ENCODE data around the gene CBFB.
"Not testable (repeated sequence)": the region's sequence is repeated elsewhere in the genome, so short reads cannot be mapped to it uniquely, and the experiment has no call there.

Gene CBFB

DNA sequence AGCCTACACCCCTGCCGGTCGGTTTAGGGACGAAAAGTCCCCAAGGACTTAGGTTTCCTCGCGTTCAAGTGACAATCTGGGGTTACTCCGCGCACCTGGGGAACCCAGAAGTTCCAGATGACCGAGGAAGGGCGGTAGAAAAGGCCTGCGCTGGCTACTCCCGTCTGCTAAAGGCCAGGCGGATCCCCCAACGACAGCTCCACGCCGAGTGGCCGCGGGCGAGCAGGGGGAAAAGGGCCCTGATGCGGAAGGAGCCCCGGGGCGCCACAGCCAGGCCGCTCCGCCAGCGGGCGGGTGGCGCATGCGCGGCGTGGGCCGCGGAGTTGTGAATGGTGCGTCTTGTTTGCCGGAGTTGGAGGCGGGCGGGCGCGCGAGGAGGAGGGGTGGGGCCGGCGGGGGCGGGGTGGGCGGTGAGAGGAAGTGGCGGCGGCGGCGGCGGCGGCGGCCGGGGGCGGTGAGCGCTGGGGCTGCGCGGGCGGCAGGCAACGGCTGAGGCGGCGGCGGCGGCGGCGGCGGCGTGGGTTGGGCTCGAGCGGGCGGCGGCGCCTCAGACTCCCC is at the start of gene CBFB:
Gene CBFB, plus strand, starts transcription at position 454 of the 558 bp plus-strand sequence. CDS start 259 bp downstream, outside the sequence.
- DNase-seq, result no peak

DNA sequence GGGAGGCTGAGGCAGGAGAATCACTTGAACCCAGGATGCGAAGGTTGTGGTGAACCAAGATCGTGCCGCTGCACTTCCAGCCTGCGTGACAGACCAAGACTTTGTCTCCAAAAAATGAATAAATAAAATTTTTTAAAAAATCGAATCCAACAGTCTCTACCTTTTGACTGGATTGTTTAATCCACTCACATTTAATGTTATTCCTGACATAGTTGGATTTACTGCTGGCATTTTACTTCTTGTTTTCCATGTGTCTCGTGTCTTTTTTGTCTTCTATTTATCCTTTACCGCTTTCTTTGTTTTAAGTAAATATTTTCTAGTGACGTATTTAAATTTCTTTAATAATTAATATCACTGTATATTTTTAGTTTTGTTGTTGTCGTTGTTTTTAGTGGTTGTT is 45.9 kb upstream of the CBFB start:
- no peak for DNase-seq

- no peak for DNase-seq
Observed at GRCh38 chr16:66984892-66985311, 44.0 kb upstream of the CBFB start.

- DNase-seq, result no peak
Observed at GRCh38 chr16:66986559-66986958, 42.4 kb upstream of the CBFB start.

- DNase-seq, result no peak
Observed at GRCh38 chr16:66988197-66988788, 40.7 kb upstream of the CBFB start, which contains the start of gene CES4A. Gene CES4A, plus strand, starts transcription at chr16:66988589. Its CDS starts 184 bp downstream, at chr16:66988773.

GRCh38 chr16:66991545-66992077 is 37.3 kb upstream of the CBFB start:
- no peak for DNase-seq

DNA sequence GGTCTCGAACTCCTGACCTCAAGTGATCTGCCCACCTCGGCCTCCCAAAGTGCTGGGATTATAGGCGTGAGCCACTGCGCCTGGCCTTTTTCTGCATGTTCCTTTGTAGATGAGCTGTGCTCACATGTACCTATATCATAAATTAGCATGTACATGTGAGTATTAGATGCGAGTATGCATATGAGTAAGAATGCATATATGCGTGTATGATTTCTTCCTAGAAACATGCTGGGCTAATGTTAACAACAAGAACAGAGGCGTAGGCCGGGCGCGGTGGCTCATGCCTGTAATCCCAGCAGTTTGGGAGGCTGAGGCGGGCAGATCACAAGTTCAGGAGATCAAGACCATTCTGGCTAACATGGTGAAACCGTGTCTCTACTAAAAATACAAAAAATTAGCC is 35.4 kb upstream of the CBFB start:
- DNase-seq, result not testable (repeated sequence)

GRCh38 chr16:66996324-66996982 is 32.5 kb upstream of the CBFB start:
- no peak for DNase-seq

DNA sequence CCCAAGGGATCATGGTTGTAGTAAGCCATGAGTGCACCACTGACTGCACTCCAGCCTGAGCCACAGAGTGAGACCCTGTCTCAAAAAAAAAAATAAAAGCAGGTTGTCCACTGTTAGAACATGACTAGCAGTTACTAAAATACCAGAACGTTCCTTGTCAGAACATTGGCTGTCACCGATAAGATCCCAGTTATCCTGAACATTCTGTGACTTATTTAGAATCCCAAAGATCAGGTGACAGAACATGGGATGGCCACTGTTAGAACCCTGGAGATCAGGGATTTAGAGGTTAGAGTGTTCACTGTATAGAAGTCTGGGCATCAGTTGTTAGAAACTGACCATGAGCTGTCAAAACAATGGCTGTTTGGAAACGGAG is 32.0 kb upstream of the CBFB start:
- no peak for DNase-seq

DNA sequence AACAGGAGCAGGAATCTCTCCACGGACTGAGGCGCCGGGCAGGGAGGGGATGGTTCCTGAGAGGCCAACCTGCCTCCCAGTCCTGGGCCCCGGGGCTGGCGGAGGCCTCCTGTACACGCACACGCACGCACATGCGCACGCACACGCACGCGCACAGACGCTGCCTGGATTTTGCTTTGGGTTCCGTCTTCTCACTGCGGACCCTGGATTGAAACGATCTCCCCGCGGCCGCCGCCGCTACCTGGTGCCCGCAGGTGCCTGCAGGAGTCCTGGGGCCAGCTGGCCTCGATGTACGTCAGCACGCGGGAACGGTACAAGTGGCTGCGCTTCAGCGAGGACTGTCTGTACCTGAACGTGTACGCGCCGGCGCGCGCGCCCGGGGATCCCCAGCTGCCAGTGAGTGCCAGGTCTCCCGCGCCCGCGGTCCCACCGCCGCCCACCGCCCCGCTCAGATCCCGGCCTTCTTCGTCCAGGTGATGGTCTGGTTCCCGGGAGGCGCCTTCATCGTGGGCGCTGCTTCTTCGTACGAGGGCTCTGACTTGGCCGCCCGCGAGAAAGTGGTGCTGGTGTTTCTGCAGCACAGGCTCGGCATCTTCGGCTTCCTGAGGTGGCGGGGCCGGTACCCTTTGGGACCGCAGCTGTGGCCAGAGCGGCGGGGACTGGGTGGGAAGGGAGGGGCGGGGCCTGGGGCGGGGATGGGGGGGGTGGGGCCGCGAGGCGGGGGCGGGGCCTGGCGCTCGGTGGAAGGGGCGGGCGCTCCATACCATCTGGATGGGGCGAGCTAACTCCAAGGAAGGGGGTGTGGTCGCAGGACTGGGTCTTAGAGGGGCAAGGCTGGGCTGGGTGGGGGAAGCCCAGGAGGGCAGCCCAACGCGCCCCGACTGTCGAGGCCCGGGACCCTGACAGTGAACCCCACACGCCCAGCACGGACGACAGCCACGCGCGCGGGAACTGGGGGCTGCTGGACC is 28.3 kb upstream of the CBFB start:
- DNase-seq, result no peak

- DNase-seq, result no peak
Observed at GRCh38 chr16:67001726-67002125, 27.2 kb upstream of the CBFB start.

DNA sequence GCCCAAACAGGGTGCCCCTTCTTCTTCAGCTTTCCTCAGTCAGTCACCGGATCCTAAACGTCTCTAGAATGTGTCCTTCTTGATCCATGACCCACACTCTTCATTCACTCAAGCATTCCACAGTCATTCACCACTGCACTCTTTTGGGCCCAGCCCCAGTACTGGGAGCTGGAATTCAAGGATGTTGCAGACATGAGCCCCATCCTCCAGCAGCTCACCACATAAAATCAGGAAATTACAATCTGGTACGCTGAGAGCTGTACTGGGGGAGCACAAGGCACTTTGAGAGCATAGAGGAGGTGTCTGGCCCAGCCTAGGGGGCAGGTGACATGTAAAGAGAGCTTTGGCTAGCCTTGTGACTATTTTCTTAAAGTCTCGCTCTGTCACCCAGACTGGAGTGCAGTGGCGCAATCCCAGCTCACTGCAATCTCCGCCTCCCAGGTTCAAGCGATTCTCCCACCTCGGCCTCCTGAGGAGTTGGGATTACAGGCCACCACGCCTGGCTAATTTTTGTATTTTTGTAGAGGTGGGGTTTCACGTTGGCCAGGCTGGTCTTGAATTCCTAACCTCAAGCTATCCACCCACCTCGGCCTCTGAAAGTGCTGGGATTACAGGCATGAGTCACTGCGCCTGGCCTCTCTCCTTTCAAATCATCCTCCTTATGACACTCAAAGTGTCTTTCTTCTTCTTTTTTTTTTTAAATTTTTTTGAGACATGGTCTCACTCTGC is 21.9 kb upstream of the CBFB start:
- no peak for DNase-seq

DNA sequence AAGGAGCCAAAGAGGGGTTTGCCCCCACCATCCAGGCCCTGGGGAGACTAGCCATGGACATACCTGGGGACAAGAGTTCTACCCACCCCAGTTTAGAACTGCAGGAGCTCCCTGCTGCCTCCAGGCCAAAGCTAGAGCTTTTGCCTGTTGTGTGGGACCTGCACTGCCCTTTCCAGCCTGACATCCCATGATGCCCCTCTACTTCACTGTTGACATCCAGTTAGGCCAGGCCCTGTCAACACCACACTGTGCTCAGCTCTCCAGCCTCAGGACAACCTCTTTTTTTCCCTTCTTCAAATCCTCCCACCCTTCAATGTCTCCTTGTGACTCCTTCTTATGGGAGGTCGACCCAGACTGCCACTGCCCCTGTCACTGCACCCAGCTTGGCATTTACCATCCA is 19.8 kb upstream of the CBFB start:
- DNase-seq, result no peak

DNA sequence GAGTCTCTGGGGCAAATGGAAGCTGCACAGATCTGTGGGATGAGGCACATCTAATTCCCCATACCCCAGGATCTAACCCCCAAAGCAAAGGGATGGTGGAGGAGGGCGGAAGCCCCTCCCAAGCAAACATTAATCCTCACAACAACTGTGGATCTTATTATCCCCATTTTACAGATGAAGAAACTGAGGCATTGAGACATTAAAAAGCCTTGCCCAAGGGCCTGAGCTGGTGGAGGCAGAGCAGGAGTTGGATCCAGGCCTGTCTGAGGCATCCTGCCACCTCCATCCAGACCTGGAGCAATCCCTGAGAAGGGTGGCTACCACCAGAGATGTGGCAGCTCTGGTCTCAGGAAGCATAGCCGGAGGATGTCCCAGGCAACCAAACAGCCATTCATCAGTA is 17.7 kb upstream of the CBFB start:
- DNase-seq, result no peak

DNA sequence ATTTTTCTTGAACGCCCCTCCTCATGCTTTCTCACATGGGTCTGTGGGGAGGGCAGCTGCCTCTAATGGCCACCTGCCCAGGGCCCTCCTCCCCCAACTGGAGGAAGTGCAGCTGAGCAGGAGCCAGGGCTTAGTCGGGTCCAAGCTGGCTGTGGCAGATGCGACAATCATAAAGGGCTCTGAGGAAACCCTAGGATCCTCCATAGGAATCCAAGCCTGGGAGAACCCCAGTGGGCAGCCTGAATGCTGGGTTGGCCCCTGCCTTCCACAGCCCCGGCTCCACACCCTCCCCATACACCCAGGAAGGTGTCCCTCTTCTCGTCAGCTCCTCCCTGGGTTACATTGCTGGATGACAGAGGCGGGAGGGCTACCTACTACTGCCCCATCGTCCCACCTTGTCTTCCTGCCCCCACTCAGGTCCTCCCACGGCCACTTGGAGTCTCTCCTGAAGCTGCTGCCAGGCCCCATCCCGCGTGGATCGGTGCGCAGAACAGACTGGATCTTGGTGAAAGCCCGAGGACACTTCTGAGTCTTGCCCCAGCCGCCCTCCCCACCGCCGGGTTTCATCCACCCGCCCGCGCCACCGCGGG is 15.6 kb upstream of the CBFB start:
- DNase-seq, result no peak

DNA sequence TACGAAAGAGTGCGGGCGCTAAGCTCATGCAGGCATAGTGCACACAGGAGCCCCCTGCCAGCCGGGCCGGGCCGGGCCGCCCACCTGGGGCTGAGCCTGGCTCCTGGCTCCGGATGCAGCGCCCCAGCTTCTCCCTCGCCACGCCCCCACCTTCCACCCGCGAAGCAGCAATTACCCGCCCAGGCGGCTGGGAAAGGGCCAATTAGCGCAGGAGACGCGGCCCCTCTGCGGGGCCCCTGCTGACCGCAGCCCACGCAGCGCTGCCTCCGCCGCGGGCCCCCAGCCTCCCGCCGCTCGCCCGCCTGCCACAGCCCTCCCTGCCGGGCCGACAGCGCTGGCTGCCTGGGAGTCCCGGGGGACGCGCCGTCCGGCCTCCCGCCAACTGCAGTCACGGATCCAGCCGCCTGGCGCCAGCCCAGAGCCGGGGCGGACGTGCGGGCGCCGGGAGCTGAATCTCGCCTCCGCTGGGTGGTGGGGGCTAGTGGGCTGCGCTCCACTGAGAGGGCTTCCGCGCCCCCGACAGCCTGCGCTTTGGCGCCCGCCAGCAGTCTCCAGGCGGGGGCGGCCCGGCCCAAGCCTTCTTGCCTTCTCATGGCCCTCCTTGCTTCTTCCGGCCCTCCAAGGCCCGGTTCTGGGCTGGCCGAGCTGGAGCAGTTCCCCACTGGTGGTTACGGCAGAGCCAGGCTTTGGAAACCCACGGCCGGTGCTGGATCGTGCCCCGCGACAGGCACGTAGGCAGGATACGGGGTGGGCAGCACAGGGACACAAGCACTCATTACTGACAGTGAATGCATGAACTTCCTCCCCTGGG is 14.9 kb upstream of the CBFB start:
- no peak for DNase-seq

- no peak for DNase-seq
Observed at GRCh38 chr16:67014634-67015312, 14.2 kb upstream of the CBFB start.

DNA sequence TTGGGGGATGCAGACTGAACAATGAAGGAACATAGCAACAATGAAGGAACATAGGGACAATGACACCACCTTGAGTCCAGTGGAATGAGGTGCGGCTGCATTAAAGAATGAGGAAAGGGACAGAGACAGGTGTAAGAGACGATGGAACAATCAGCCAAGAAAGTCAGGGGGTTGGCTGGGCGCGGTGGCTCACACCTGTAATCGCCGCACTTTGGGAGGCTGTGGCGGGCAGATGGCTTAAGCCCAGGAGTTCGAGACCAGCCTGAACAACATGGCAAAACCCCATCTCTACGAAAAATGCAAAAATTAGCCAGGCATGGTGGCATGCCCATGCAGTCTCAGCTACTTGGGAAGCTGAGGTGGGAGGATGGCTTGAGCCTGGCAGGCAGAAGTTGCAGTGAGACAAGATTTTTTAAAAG is 13.6 kb upstream of the CBFB start:
- DNase-seq, result no peak

- no peak for DNase-seq
Observed at GRCh38 chr16:67016143-67016542, 12.8 kb upstream of the CBFB start.

- DNase-seq, result no peak
Observed at GRCh38 chr16:67016681-67017420, 12.1 kb upstream of the CBFB start.
